GM18517 (cell line): ENCODE results near the gene CDC27.
"Not testable (repeated sequence)": the region's sequence is repeated elsewhere in the genome, so short reads cannot be mapped to it uniquely, and the experiment has no call there.

Source experiments
- ATAC-seq: cut with Tn5 transposase; IDR thresholded peaks from one replicate; pipeline ENCODE4 v1.9.1; 2021; ENCODE audit warnings: mild to moderate bottlenecking, moderate library complexity; ENCODE audit not compliant: unreplicated experiment

Gene CDC27

DNA sequence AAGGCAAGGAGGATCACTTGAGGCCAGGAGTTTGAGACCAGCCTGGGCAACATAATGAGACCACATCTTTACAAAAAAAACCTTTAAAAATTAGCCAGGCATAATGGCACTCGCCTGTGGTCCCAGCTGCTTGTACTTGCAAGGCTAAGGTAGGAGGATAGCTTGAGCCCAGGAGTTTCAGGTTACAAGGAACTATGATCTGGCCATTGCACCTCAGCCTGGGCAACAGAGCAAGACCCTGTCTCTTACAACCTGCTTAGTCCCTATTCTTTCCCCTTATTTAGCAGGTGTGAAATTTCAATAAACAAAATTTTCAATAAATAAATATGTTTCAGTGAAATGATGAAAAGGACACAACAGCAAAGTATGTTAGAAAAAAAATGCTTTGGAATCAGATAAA, 114.7 kb downstream of the CDC27 start:
- not testable (repeated sequence) for ATAC-seq

GRCh38 chr17:47073629-47074028, 115.5 kb downstream of the CDC27 start:
- not testable (repeated sequence) for ATAC-seq

GRCh38 chr17:47072886-47073285, 116.2 kb downstream of the CDC27 start:
- no peak for ATAC-seq

GRCh38 chr17:47071171-47071570, 117.9 kb downstream of the CDC27 start:
- ATAC-seq = not testable (repeated sequence)

DNA sequence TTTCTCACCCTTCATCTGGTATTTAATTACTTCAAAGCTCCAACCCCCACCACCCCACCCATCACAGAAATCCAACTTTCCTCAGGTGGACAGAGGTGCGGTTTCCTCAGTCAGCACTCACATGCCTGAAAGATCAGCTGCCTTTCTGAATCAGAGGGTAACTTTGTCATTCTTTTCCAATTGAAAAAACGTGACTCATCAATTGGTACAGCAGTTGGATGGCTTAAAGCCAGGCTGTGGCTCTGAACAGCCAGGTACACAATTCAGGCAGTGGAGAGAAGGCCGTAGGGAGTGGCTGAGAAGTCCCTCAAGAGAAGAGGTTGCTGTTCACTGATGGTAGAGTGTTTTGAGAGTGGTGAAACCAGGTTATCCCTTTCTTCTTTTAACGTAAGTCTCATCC, 118.8 kb downstream of the CDC27 start:
- not testable (repeated sequence) for ATAC-seq
